Thyroid gland (tissue), 4 donors: Measurements from ENCODE around the gene CDH23. TPM values are rescaled to one million over a fixed set of nuclear protein-coding genes. Genes with fewer than 3 reads are reported as not detected.
A peak's percentile ranks its signal among the peaks of the same experiment; 100 is the strongest.

Experiments used
- DNase-seq, 2 donors: peaks; one replicate each; pipeline ENCODE4 v3.0.0-alpha.2; 2019
- H3K27ac ChIP-seq, 3 donors: fragments of 200-600 bp; sonication (generic); 1 replicate in 2 of 3; 2 replicates in 1 of 3; pipeline ENCODE4 v1.5.1; 2016 to 2019; ENCODE audit warnings: mild to moderate bottlenecking in 1 of 3, moderate library complexity in 1 of 3
- H3K27me3 ChIP-seq: fragments of 200-600 bp; sonication (generic); one replicate; pipeline ENCODE4 v1.5.1; 2019
- H3K36me3 ChIP-seq, 2 donors: fragments of 200-600 bp; sonication (generic); one replicate each; pipeline ENCODE4 v1.5.1; 2016 to 2019
- H3K4me1 ChIP-seq, 2 donors: fragments of 200-600 bp; sonication (generic); one replicate each; pipeline ENCODE4 v1.5.1; 2017 to 2019
- H3K4me3 ChIP-seq, 3 donors: fragments of 200-600 bp; sonication (generic); replicated peaks in 1 of 3; 1 replicate in 2 of 3; 2 replicates in 1 of 3; pipeline ENCODE4 v1.5.1; 2016; ENCODE audit warnings: mild to moderate bottlenecking in 1 of 3
- H3K9me3 ChIP-seq: fragments of 200-600 bp; sonication (generic); one replicate; pipeline ENCODE4 v1.5.1; 2017
- POLR2A ChIP-seq, 2 donors: fragments of 450-650 bp; IDR thresholded peaks; one replicate each; pipeline ENCODE4 v1.6.1; 2017; ENCODE audit warnings: antibody characterized with exemption in 2 of 2, mild to moderate bottlenecking in 2 of 2, moderate library complexity in 1 of 2
- WGBS, 2 donors: methylation state at CpG; one replicate each; pipeline ENCODE4 v1.1.5; 2017; 5-methylcytosine and 5-hydroxymethylcytosine counted together
- intact Hi-C: fragments of 100-400 bp; cut with DNase I; formaldehyde crosslinking; loops from one replicate; pipeline ENCODE4 v1.15.1; 2023
- total RNA-seq, 4 donors: library from RNA; depleted of rRNA; stranded (reverse); fragments of >200 nt; gene quantifications; one replicate each; pipeline ENCODE4 v1.2.3, GENCODE V29; 2016
- TF ChIP-seq, protein P1 (sequence below), 6 experiments: fragments of 200-600 bp in 3 of 6; fragments of 450-650 bp in 3 of 6; sonication (generic) in 3 of 6; IDR thresholded peaks; one replicate each; pipeline ENCODE4 v1.5.1; 2016 to 2019; ENCODE audit warnings: antibody characterized with exemption in 6 of 6, mild to moderate bottlenecking in 2 of 6, inconsistent platforms in 1 of 6, moderate library complexity in 1 of 6

Gene CDH23
- total RNA-seq, 4 donors from 2014 or later, result 3.0 to 4.2 (median 3.9) TPM

DNA sequence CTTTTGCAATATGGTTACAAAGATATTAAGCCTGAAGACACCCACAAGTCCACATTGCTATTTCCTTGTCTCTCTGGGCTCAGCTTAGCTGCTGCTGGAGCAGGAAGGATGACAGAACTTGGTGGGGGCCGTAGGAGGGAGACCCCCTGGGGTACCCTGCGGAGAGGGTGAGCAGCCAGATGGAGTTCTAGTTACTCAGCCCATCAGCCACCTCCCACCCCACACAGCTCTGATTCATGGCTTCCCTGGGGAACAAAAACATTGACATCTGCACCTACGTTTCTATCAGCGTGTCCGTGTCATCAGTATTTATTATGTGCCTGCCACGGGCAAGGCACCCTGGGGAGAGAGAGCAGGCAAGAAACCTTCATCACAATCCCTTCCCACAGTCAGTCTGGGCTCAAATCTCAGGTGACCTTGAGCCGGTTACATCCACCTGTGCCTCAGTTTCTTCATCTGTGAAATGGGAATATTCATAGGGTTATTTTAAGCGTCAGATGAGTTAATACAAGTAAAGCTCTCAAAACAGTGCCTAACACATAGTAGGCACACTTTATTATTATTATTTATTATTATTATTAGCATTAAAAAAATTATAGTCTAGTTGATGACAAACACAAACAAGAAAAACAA is 191.3 kb downstream of the CDH23 start:
- no peak overlapping the region for H3K27ac ChIP-seq
- H3K4me3 ChIP-seq, result no peak overlapping the region
- no peak for DNase-seq
- peaks cover 11 to 12% of the 10 kb centered on the region in 2 donors for H3K4me1 ChIP-seq
- no peak for TF ChIP-seq POLR2A (IDR thresholded peaks at IDR 0.05)
- TF ChIP-seq, protein P1, sequence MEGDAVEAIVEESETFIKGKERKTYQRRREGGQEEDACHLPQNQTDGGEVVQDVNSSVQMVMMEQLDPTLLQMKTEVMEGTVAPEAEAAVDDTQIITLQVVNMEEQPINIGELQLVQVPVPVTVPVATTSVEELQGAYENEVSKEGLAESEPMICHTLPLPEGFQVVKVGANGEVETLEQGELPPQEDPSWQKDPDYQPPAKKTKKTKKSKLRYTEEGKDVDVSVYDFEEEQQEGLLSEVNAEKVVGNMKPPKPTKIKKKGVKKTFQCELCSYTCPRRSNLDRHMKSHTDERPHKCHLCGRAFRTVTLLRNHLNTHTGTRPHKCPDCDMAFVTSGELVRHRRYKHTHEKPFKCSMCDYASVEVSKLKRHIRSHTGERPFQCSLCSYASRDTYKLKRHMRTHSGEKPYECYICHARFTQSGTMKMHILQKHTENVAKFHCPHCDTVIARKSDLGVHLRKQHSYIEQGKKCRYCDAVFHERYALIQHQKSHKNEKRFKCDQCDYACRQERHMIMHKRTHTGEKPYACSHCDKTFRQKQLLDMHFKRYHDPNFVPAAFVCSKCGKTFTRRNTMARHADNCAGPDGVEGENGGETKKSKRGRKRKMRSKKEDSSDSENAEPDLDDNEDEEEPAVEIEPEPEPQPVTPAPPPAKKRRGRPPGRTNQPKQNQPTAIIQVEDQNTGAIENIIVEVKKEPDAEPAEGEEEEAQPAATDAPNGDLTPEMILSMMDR (IDR thresholded peaks at IDR 0.05), result no peak
- H3K9me3 ChIP-seq, result no peaks in the 10 kb centered on the region
- intact Hi-C loops, result no loop called here
- no peaks in the 10 kb centered on the region for H3K36me3 ChIP-seq
- 74 to 76% methylated on average over 7 to 8 of the region's 8 CpGs for WGBS, 2 donors
- no peaks in the 10 kb centered on the region for H3K27me3 ChIP-seq

- DNase-seq, result no peak
- TF ChIP-seq POLR2A (IDR thresholded peaks at IDR 0.05), result no peak
- TF ChIP-seq, protein P1 (IDR thresholded peaks at IDR 0.05), result no peak
- Histone ChIP-seq H3K4me1 (peaks cover 11 to 12% of the 10 kb centered on the region in 2 donors), H3K36me3 (no peaks in the 10 kb centered on the region), H3K27me3 (no peaks in the 10 kb centered on the region), H3K27ac (no peak overlapping the region), H3K4me3 (no peak overlapping the region), H3K9me3 (no peaks in the 10 kb centered on the region)
- WGBS, 2 donors, result 93 to 95% methylated on average over 4 of the region's 4 CpGs
- intact Hi-C loops, result no loop called here
These were observed 192.0 kb downstream of the CDH23 start for GRCh38 chr10:71588685-71589084.

DNA sequence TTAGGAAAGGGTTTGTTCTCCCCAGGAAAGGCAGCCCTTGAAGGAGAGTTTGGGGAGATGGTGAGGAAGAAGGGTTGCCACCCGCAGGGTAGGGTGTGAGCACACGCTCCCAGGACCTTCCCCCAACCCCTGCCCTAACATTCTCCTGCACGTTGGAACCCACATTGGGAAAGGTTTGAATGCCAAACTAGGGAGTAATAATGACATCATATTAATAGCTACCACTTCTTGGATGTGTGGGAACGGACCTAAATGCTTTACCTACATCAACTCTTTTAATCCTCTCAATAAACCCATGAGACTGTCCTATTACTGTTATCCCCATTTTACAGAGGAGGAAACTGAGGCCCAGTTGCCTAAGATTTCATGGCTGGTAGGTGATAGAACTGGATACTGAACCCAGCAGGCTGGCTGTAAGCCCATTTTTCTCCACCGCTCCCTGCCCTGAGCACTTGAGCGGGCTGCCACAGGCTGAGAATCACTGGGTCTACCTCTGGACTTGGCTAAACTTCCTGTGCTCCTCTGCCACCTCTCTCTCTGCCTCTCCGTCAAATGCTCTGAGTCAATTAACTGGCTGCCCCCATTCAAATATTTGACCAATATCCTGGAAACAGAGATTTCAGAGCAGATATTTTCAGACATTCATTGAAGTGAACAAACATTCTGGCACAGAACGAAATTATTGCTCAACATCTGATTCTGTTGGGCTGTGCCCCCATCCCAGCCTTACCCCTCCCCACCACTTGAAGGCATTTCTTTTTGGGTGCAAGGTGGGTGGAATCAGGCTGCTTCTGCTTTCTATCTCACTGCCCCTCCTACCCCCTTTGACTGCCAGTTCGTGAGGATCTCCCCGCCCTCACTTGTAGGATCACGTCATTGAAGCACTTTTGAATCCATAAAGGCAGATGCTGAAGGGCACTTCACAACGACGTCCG is 193.2 kb downstream of the CDH23 start:
- H3K4me1 ChIP-seq, result peaks cover 11 to 12% of the 10 kb centered on the region in 2 donors
- intact Hi-C loops, result no loop called here
- no peak overlapping the region for H3K4me3 ChIP-seq
- no peak for TF ChIP-seq POLR2A (IDR thresholded peaks at IDR 0.05)
- TF ChIP-seq, protein P1 (IDR thresholded peaks at IDR 0.05), result no peak
- H3K9me3 ChIP-seq, result no peaks in the 10 kb centered on the region
- H3K27me3 ChIP-seq, result no peaks in the 10 kb centered on the region
- DNase-seq, result peak; percentile 61 to 70
- peak overlapping the region in 1 of 3 donors; percentile 18 for H3K27ac ChIP-seq
- 38 to 44% methylated on average over 14 of the region's 14 CpGs for WGBS, 2 donors
- H3K36me3 ChIP-seq, result no peaks in the 10 kb centered on the region

- peaks cover 11 to 12% of the 10 kb centered on the region in 2 donors for H3K4me1 ChIP-seq
- H3K27me3 ChIP-seq, result no peaks in the 10 kb centered on the region
- H3K4me3 ChIP-seq, result no peak overlapping the region
- H3K36me3 ChIP-seq, result no peaks in the 10 kb centered on the region
- no peak overlapping the region for H3K27ac ChIP-seq
- WGBS, 2 donors, result 80 to 82% methylated on average over 10 of the region's 10 CpGs
- TF ChIP-seq, protein P1 (IDR thresholded peaks at IDR 0.05), result no peak
- no peak for TF ChIP-seq POLR2A (IDR thresholded peaks at IDR 0.05)
- H3K9me3 ChIP-seq, result no peaks in the 10 kb centered on the region
- intact Hi-C loops, result no loop called here
- DNase-seq, result no peak
These were observed 194.1 kb downstream of the CDH23 start for GRCh38 chr10:71590781-71591350.
